SK-N-SH treated with all-trans-retinoic acid at 6 μM for 48 hours (cell line): Measurements from ENCODE around the gene CRADD.
"Not testable (repeated sequence)": the region's sequence is repeated elsewhere in the genome, so short reads cannot be mapped to it uniquely, and the experiment has no call there.

Source experiments
- ATAC-seq: fragments of 200-7000 bp; cut with Tn5 transposase; 3 replicates; pipeline ENCODE4 v1.9.1; 2020; ENCODE audit warnings: mild to moderate bottlenecking, moderate library complexity
- ARNTL ChIP-seq: fragments of 450-650 bp; formaldehyde crosslinking; IDR thresholded peaks from 2 replicates; pipeline ENCODE4 v1.5.0; 2020; ENCODE audit warnings: low read depth, mild to moderate bottlenecking, moderate library complexity, borderline replicate concordance
- BACH2 ChIP-seq: fragments of 250-450 bp; sonication (Bioruptor Pico); IDR thresholded peaks from 2 replicates; pipeline ENCODE4 v1.9.0; 2021; ENCODE audit warnings: mild to moderate bottlenecking, borderline replicate concordance
- CSDC2 ChIP-seq: fragments of 250-450 bp; sonication (Bioruptor Pico); IDR thresholded peaks from 2 replicates; pipeline ENCODE4 v1.5.0; 2020; ENCODE audit warnings: mild to moderate bottlenecking, moderate library complexity
- CSRNP3 ChIP-seq: fragments of 250-450 bp; sonication (Bioruptor Pico); IDR thresholded peaks from 2 replicates; pipeline ENCODE4 v1.5.1; 2021; ENCODE audit warnings: mild to moderate bottlenecking, moderate library complexity
- ESRRG ChIP-seq: fragments of 250-450 bp; sonication (Bioruptor Pico); IDR thresholded peaks from 2 replicates; pipeline ENCODE4 v1.6.1; 2021; ENCODE audit warnings: mild to moderate bottlenecking
- GLIS3 ChIP-seq: fragments of 250-450 bp; sonication (Bioruptor Pico); IDR thresholded peaks from 2 replicates; pipeline ENCODE4 v1.5.0; 2020; ENCODE audit warnings: mild to moderate bottlenecking, moderate library complexity
- ISL1 ChIP-seq: fragments of 250-450 bp; sonication (Bioruptor Pico); IDR thresholded peaks from 2 replicates; pipeline ENCODE4 v2.1.2; 2022; ENCODE audit warnings: mild to moderate bottlenecking, moderate library complexity
- OSR1 ChIP-seq: fragments of 250-450 bp; sonication (Bioruptor Pico); IDR thresholded peaks from 2 replicates; pipeline ENCODE4 v1.8.0; 2022; ENCODE audit warnings: moderate library complexity, mild to moderate bottlenecking, inconsistent platforms
- PATZ1 ChIP-seq: fragments of 250-450 bp; sonication (Bioruptor Pico); IDR thresholded peaks from 2 replicates; pipeline ENCODE4 v1.8.0; 2020; ENCODE audit warnings: mild to moderate bottlenecking, moderate library complexity, borderline replicate concordance
- POU6F1 ChIP-seq: fragments of 250-450 bp; sonication (Bioruptor Pico); IDR thresholded peaks from 2 replicates; pipeline ENCODE4 v1.8.0; 2021; ENCODE audit warnings: low read depth, mild to moderate bottlenecking, moderate library complexity, borderline replicate concordance
- PPARA ChIP-seq: fragments of 250-450 bp; sonication (Bioruptor Pico); IDR thresholded peaks from 2 replicates; pipeline ENCODE4 v1.5.0; 2020; ENCODE audit warnings: mild to moderate bottlenecking, borderline replicate concordance
- RARB ChIP-seq: fragments of 250-450 bp; sonication (Bioruptor Pico); IDR thresholded peaks from 2 replicates; pipeline ENCODE4 v1.8.0; 2021; ENCODE audit warnings: mild to moderate bottlenecking, moderate library complexity
- SNAI2 ChIP-seq: fragments of 250-450 bp; sonication (Bioruptor Pico); IDR thresholded peaks from 2 replicates; pipeline ENCODE4 v1.5.0; 2020; ENCODE audit warnings: mild to moderate bottlenecking, moderate library complexity
- TCF4 ChIP-seq: fragments of 250-450 bp; sonication (Bioruptor Pico); IDR thresholded peaks from 2 replicates; pipeline ENCODE4 v1.8.0; 2021; ENCODE audit warnings: mild to moderate bottlenecking, moderate library complexity, borderline replicate concordance
- TOX ChIP-seq: fragments of 250-450 bp; sonication (Bioruptor Pico); IDR thresholded peaks from 2 replicates; pipeline ENCODE4 v1.8.0; 2021; ENCODE audit warnings: mild to moderate bottlenecking, moderate library complexity, borderline replicate concordance
- TSHZ2 ChIP-seq: fragments of 250-450 bp; sonication (Bioruptor Pico); IDR thresholded peaks from 2 replicates; pipeline ENCODE4 v1.5.0; 2020; ENCODE audit warnings: mild to moderate bottlenecking, moderate library complexity
- ZC3H10 ChIP-seq: fragments of 250-450 bp; sonication (Bioruptor Pico); IDR thresholded peaks from 2 replicates; pipeline ENCODE4 v1.5.1; 2021; ENCODE audit warnings: mild to moderate bottlenecking, moderate library complexity
- ZFP3 ChIP-seq: fragments of 250-450 bp; sonication (Bioruptor Pico); IDR thresholded peaks from 2 replicates; pipeline ENCODE4 v1.5.0; 2020; ENCODE audit warnings: mild to moderate bottlenecking, moderate library complexity
- ZNF565 ChIP-seq: fragments of 450-650 bp; formaldehyde crosslinking; conservative IDR thresholded peaks from 2 replicates; pipeline ENCODE4 v1.5.0; 2020; ENCODE audit warnings: low read depth, mild to moderate bottlenecking, moderate library complexity
- ZNF70 ChIP-seq: fragments of 450-650 bp; formaldehyde crosslinking; IDR thresholded peaks from 2 replicates; pipeline ENCODE4 v1.5.0; 2020; ENCODE audit warnings: mild to moderate bottlenecking, moderate library complexity
- ZNF8 ChIP-seq: fragments of 450-650 bp; formaldehyde crosslinking; IDR thresholded peaks from 2 replicates; pipeline ENCODE4 v1.5.0; 2020; ENCODE audit warnings: mild to moderate bottlenecking, moderate library complexity

Gene CRADD

GRCh38 chr12:93710574-93710926, 33.4 kb downstream of the CRADD start:
- ATAC-seq: no peak
- TF ChIP-seq CSDC2 (no peak), PPARA (CRISPR knock-in tag) (no peak), ZNF565 (CRISPR knock-in tag) (no peak), ESRRG (CRISPR knock-in tag) (no peak), BACH2 (no peak), RARB (no peak), PATZ1 (CRISPR knock-in tag) (no peak), ZNF70 (CRISPR knock-in tag) (no peak), SNAI2 (no peak), TSHZ2 (CRISPR knock-in tag) (no peak), ARNTL (CRISPR knock-in tag) (no peak), ISL1 (CRISPR knock-in tag) (no peak), OSR1 (no peak), ZFP3 (no peak), ZNF8 (CRISPR knock-in tag) (no peak), TOX (CRISPR knock-in tag) (no peak), GLIS3 (CRISPR knock-in tag) (no peak)

- ATAC-seq: not testable (repeated sequence)
These were observed 34.3 kb downstream of the CRADD start for GRCh38 chr12:93711502-93711901.

- ATAC-seq: no peak
- TF ChIP-seq ZFP3: no peak
- no peak for TF ChIP-seq CSRNP3 (CRISPR knock-in tag)
- TF ChIP-seq ISL1 (CRISPR knock-in tag): no peak
- TF ChIP-seq CSDC2: no peak
- TF ChIP-seq RARB: no peak
- no peak for TF ChIP-seq ZNF70 (CRISPR knock-in tag)
- no peak for TF ChIP-seq OSR1
- TF ChIP-seq ZNF8 (CRISPR knock-in tag): no peak
- no peak for TF ChIP-seq ARNTL (CRISPR knock-in tag)
These were observed 35.0 kb downstream of the CRADD start for GRCh38 chr12:93712200-93712599.

- ATAC-seq: no peak
- TF ChIP-seq BACH2 (no peak), TSHZ2 (CRISPR knock-in tag) (no peak), ZNF70 (CRISPR knock-in tag) (no peak), ZC3H10 (no peak), ZNF8 (CRISPR knock-in tag) (no peak), CSDC2 (no peak), ISL1 (CRISPR knock-in tag) (no peak), TCF4 (CRISPR knock-in tag) (no peak), RARB (no peak), CSRNP3 (CRISPR knock-in tag) (no peak), ARNTL (CRISPR knock-in tag) (no peak), ESRRG (CRISPR knock-in tag) (no peak), GLIS3 (CRISPR knock-in tag) (no peak), SNAI2 (no peak), POU6F1 (CRISPR knock-in tag) (no peak), ZFP3 (no peak), TOX (CRISPR knock-in tag) (no peak)
- TF ChIP-seq, all 23 proteins: peak for 0
These were observed 35.9 kb downstream of the CRADD start for GRCh38 chr12:93713060-93713459.
